ENCODE data around the gene IL23A.

The IL23A gene

DNA sequence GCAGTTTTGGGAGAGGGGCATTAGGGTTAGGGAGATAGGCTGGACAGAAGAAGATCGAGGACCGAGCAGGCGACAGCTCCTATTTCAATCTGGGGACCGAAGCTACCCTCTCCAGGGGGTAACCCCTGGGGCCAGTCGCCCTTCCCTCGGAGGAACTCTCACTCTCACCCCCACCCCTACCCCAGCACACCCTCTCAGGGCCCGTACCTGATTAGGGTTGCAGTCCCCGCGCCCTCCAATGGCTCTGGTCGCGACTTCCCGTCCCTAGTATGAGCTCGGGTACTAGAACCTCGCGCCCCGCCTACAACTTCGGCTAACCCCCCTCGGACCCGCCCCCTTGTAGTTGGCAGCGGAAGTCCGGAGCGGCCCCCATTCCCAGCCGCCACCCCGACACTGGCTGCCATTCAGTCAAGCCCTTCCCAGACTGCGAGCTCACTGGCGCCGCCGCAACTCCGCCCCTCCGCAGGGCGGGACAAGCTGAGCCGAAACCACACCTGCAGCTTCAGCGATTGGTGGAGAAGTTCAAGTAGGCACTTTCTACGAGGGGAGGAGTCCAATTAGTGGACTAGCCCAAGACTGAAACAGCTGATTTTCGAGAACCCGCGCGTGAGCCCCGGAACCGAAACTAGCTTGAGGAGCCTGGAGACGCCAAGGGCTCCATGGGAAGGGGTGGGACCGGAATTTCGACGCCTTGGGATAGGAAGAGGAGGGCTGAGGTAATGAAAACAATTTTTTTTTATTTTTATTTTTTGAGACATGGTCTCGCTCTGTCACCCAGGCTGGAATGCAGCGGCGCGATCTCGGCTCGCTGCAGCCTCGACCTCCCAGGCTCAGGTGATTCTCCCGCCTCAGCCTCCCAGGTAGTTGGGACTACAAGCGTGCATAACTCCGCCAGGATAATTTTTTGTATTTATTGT is 21.4 kb downstream of the IL23A start, which contains the start of gene STAT2:
TSS of gene STAT2 (minus strand) at position 257 of the 917 bp plus-strand sequence. CDS start 3,536 bp downstream, outside the sequence.
- Histone ChIP-seq H2AK5ac (ENCODE audit: low read depth, low read length) (no peak within 1 kb of the TSS), H2AFZ (ENCODE audit: low read length) (peak within 1 kb of the TSS; percentile 89), H3K14ac (ENCODE audit: low read length) (no peak within 1 kb of the TSS), H3K9me3 (replicated peaks in 1 of 2; ENCODE audit: control insufficient read depth in 2 of 2, insufficient read depth in 1 of 2, low read depth in 1 of 2, low read length in 2 of 2) (no peaks in the 10 kb centered on the region), H3K4ac (ENCODE audit: low read length) (no peak within 1 kb of the TSS), H3K9ac (ENCODE audit: low read depth, low read length, poor library complexity) (no peak within 1 kb of the TSS), H2BK5ac (ENCODE audit: low read length) (no peak within 1 kb of the TSS), H3K36me3 (replicated peaks in 1 of 2; ENCODE audit: control insufficient read depth in 2 of 2, insufficient read depth in 2 of 2, low read length in 2 of 2) (peaks cover 8 to 17% of the 10 kb centered on the region in 2 donors), H4K8ac (ENCODE audit: low read depth, low read length) (no peak within 1 kb of the TSS), H3K18ac (ENCODE audit: low read length) (peak within 1 kb of the TSS; percentile 55), H3K27ac (replicated peaks; ENCODE audit: low read length) (peak within 1 kb of the TSS; percentile 45), H2BK15ac (ENCODE audit: low read length) (no peak within 1 kb of the TSS), H3K27me3 (ENCODE audit: control insufficient read depth in 3 of 3, insufficient read depth in 3 of 3, low read depth in 1 of 3, low read length in 3 of 3) (peaks cover 0 to 4% (median 0%) of the 10 kb centered on the region in 3 experiments), H4K91ac (ENCODE audit: low read depth, low read length, poor library complexity) (no peak within 1 kb of the TSS), H3K23ac (ENCODE audit: low read depth, low read length, poor library complexity) (peak within 1 kb of the TSS; percentile 60), H3K4me2 (ENCODE audit: insufficient read depth, low read length, poor library complexity, severe bottlenecking) (peak within 1 kb of the TSS; percentile 54), H3K79me1 (ENCODE audit: low read depth, low read length) (no peaks in the 10 kb centered on the region), H3K4me1 (ENCODE audit: control insufficient read depth in 2 of 2, insufficient read depth in 1 of 2, low read depth in 1 of 2, low read length in 2 of 2) (peaks cover 2 to 7% of the 10 kb centered on the region in 2 donors), H3K4me3 (ENCODE audit: low read length in 2 of 2) (peak within 1 kb of the TSS; percentile 82 to 86), H2BK120ac (ENCODE audit: low read depth, low read length) (no peak within 1 kb of the TSS), H2BK12ac (ENCODE audit: low read length) (no peak within 1 kb of the TSS)
- DNase-seq (ENCODE audit: low spot score) = peak; percentile 98
- no CpG with 5 or more reads among the region's 54 CpGs for WGBS, 2 donors (ENCODE audit: extremely low coverage in 2 of 2, insufficient read length in 2 of 2, insufficient replicate concordance in 1 of 2)

- Histone ChIP-seq H2BK12ac (ENCODE audit: low read length) (no peak overlapping the region), H2BK15ac (ENCODE audit: low read length) (no peak overlapping the region)
- WGBS, 2 donors (ENCODE audit: extremely low coverage in 2 of 2, insufficient read length in 2 of 2, insufficient replicate concordance in 1 of 2) = no CpG with 5 or more reads among the region's 8 CpGs
These were observed 22.9 kb downstream of the IL23A start for GRCh38 chr12:56361487-56362129.

DNA sequence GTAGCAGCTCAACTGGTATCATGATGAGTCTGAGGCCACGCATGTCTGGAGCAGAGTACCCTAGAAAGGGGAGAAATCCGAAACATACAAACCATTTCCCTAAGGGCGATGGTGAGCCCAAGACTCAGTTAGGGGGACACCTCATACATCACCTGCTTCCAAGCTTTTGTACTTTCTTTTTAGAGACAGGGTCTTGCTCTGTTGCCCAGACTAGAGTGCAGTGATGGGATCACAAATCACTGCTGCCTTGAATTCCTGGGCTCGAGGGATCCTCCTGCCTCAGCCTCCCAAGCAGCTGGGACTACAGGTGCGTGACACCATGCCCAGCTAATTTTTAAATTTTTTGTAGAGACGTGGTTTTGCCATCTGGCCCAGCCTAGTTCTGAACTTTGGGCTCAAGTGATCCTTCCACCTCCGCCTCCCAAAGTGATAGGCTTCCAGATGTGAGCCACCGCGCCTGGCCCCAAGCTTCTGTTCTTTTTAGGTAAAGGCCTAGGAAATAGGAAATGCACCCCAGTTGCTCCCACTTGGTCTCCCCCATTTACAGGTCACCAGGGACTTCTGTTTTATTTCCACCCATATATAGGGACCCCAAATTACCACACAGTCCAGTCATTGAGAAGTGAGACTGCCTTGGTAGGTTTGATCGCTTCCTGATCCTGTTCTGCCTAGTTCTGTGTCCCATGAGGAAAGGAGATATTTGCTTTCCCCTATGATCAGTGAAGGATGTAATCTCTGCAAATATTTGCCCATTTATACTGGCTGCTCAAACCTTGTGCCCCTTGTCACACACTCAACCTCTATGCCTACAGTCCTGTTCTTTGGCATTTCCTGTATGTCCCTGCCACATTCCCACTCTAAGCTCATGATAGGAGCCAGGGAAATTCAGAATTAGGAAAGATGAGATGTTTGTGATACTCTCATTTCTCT is 23.7 kb downstream of the IL23A start, which contains the start of gene APOF:
TSS of gene APOF (minus strand) at position 728 of the 930 bp plus-strand sequence. CDS start at position 616, 112 bp downstream.
- no peak for DNase-seq (ENCODE audit: low spot score)
- H2BK5ac ChIP-seq (ENCODE audit: low read length) = no peak within 1 kb of the TSS

More at GRCh38 chr12:56361487-56362129, 22.9 kb downstream of the IL23A start:
- Histone ChIP-seq H3K9ac (ENCODE audit: low read depth, low read length, poor library complexity) (no peak overlapping the region), H3K79me1 (ENCODE audit: low read depth, low read length) (no peaks in the 10 kb centered on the region), H3K18ac (ENCODE audit: low read length) (no peak overlapping the region), H3K9me3 (replicated peaks in 1 of 2; ENCODE audit: control insufficient read depth in 2 of 2, insufficient read depth in 1 of 2, low read depth in 1 of 2, low read length in 2 of 2) (no peaks in the 10 kb centered on the region), H3K36me3 (replicated peaks in 1 of 2; ENCODE audit: control insufficient read depth in 2 of 2, insufficient read depth in 2 of 2, low read length in 2 of 2) (peaks cover 0 to 2% of the 10 kb centered on the region in 2 donors), H3K23ac (ENCODE audit: low read depth, low read length, poor library complexity) (no peak overlapping the region), H3K4ac (ENCODE audit: low read length) (no peak overlapping the region), H3K27me3 (ENCODE audit: control insufficient read depth in 3 of 3, insufficient read depth in 3 of 3, low read depth in 1 of 3, low read length in 3 of 3) (peaks cover 0 to 4% (median 0%) of the 10 kb centered on the region in 3 experiments), H3K14ac (ENCODE audit: low read length) (no peak overlapping the region), H3K4me1 (ENCODE audit: control insufficient read depth in 2 of 2, insufficient read depth in 1 of 2, low read depth in 1 of 2, low read length in 2 of 2) (peaks cover 2 to 7% of the 10 kb centered on the region in 2 donors), H2AK5ac (ENCODE audit: low read depth, low read length) (no peak overlapping the region), H2BK120ac (ENCODE audit: low read depth, low read length) (no peak overlapping the region), H2BK5ac (ENCODE audit: low read length) (no peak overlapping the region), H4K91ac (ENCODE audit: low read depth, low read length, poor library complexity) (no peak overlapping the region), H4K8ac (ENCODE audit: low read depth, low read length) (no peak overlapping the region), H3K4me2 (ENCODE audit: insufficient read depth, low read length, poor library complexity, severe bottlenecking) (no peak overlapping the region), H3K27ac (replicated peaks; ENCODE audit: low read length) (no peak overlapping the region), H2AFZ (ENCODE audit: low read length) (no peak overlapping the region), H3K4me3 (ENCODE audit: low read length in 2 of 2) (peak overlapping the region in 1 of 2 donors; percentile 32)
- DNase-seq (ENCODE audit: low spot score) = no peak

More for the DNA sequence above, 23.7 kb downstream of the IL23A start, which contains the start of gene APOF:
- no peak within 1 kb of the TSS for H2AFZ ChIP-seq (ENCODE audit: low read length)
- peak within 1 kb of the TSS in 1 of 2 donors; percentile 32 for H3K4me3 ChIP-seq (ENCODE audit: low read length in 2 of 2)
- no peak within 1 kb of the TSS for H2BK12ac ChIP-seq (ENCODE audit: low read length)
- H2AK5ac ChIP-seq (ENCODE audit: low read depth, low read length) = no peak within 1 kb of the TSS
- no peak within 1 kb of the TSS for H4K91ac ChIP-seq (ENCODE audit: low read depth, low read length, poor library complexity)
- H3K4me1 ChIP-seq (ENCODE audit: control insufficient read depth in 2 of 2, insufficient read depth in 1 of 2, low read depth in 1 of 2, low read length in 2 of 2) = peaks cover 2 to 7% of the 10 kb centered on the region in 2 donors
- H3K4ac ChIP-seq (ENCODE audit: low read length) = no peak within 1 kb of the TSS
- no peak within 1 kb of the TSS for H3K4me2 ChIP-seq (ENCODE audit: insufficient read depth, low read length, poor library complexity, severe bottlenecking)
- H3K27ac ChIP-seq (replicated peaks; ENCODE audit: low read length) = no peak within 1 kb of the TSS
- no peaks in the 10 kb centered on the region for H3K9me3 ChIP-seq (replicated peaks in 1 of 2; ENCODE audit: control insufficient read depth in 2 of 2, insufficient read depth in 1 of 2, low read depth in 1 of 2, low read length in 2 of 2)
- H3K79me1 ChIP-seq (ENCODE audit: low read depth, low read length) = no peaks in the 10 kb centered on the region
- no peak within 1 kb of the TSS for H2BK15ac ChIP-seq (ENCODE audit: low read length)
- H3K9ac ChIP-seq (ENCODE audit: low read depth, low read length, poor library complexity) = no peak within 1 kb of the TSS
- no peak within 1 kb of the TSS for H3K23ac ChIP-seq (ENCODE audit: low read depth, low read length, poor library complexity)
- peaks cover 0 to 4% (median 0%) of the 10 kb centered on the region in 3 experiments for H3K27me3 ChIP-seq (ENCODE audit: control insufficient read depth in 3 of 3, insufficient read depth in 3 of 3, low read depth in 1 of 3, low read length in 3 of 3)
- H3K36me3 ChIP-seq (replicated peaks in 1 of 2; ENCODE audit: control insufficient read depth in 2 of 2, insufficient read depth in 2 of 2, low read length in 2 of 2) = no peaks in the 10 kb centered on the region
- H4K8ac ChIP-seq (ENCODE audit: low read depth, low read length) = no peak within 1 kb of the TSS
- WGBS, 2 donors (ENCODE audit: extremely low coverage in 2 of 2, insufficient read length in 2 of 2, insufficient replicate concordance in 1 of 2) = no CpG with 5 or more reads among the region's 10 CpGs
- H2BK120ac ChIP-seq (ENCODE audit: low read depth, low read length) = no peak within 1 kb of the TSS
- H3K14ac ChIP-seq (ENCODE audit: low read length) = no peak within 1 kb of the TSS
- no peak within 1 kb of the TSS for H3K18ac ChIP-seq (ENCODE audit: low read length)
